GM21723 (cell line): ENCODE measurements around the gene RSRC1.
"Not testable (repeated sequence)": the region's sequence is repeated elsewhere in the genome, so short reads cannot be mapped to it uniquely, and the experiment has no call there.

Source experiments
- ATAC-seq: cut with Tn5 transposase; IDR thresholded peaks from one replicate; pipeline ENCODE4 v1.9.1; 2021; ENCODE audit warnings: mild to moderate bottlenecking, moderate library complexity; ENCODE audit not compliant: unreplicated experiment

The RSRC1 gene, protein sequence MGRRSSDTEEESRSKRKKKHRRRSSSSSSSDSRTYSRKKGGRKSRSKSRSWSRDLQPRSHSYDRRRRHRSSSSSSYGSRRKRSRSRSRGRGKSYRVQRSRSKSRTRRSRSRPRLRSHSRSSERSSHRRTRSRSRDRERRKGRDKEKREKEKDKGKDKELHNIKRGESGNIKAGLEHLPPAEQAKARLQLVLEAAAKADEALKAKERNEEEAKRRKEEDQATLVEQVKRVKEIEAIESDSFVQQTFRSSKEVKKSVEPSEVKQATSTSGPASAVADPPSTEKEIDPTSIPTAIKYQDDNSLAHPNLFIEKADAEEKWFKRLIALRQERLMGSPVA

DNA sequence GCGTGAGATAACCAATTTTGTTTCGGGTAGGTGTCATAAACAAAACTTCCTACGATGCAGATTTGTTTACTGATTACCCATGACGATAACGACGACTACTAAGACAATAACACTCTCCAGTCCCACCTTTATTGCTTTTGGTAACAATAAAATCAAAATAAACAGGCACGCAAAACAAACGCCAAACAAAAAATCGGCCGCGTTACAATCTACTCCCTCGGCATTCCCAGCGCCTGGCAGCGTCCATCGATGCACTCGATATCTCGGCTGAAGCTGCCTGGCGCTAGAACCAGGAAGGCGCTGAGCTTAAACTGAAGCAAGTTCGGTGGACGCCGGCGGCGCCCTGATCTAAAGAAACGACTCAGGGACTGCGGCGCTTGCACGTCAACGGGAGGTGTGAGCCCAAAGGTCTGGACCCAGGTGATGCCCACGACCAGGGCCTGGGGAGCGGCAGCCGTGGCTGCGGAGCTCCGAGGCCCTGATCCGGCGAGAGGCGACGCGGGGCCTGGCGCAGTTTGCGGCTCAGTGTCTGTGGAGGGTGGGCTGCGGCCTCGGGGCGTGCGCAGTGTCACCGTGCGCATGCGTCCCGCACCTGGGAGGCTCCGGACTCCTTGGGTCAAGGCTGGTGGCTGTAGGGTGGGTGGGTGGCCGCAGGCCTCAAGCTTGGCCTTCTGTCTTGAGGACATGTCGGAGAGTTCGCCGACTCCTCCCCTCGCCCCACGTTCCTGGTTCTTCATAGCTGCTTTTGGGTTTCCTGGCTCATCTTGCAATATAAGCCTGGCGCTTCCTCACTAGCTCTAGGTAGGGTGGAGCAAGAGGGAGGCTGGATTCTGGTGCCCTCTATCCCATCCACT lies at the start of gene RSRC1:
RSRC1 (plus strand) TSS at position 286 of the 854 bp plus-strand sequence. CDS start 12,016 bp downstream, outside the sequence.
- ATAC-seq = peak; percentile 85

DNA sequence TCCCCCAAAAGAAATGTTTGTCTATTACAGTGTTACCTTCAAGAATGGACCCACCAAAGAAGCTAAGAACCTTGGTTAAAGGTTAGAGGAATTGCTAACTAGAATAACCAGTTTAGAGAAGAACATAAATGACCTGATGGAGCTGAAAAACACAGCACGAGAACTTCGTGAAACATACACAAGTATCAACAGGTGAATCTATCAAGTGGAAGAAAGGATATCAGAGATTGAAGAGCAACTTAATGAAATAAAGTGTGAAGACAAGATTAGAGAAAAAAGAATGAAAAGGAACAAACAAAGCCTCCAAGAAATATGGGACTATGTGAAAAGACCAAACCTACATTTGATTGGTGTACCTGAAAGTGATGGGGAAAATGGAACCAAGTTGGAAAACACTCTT lies 44.3 kb upstream of the RSRC1 start:
- ATAC-seq = not testable (repeated sequence)

DNA sequence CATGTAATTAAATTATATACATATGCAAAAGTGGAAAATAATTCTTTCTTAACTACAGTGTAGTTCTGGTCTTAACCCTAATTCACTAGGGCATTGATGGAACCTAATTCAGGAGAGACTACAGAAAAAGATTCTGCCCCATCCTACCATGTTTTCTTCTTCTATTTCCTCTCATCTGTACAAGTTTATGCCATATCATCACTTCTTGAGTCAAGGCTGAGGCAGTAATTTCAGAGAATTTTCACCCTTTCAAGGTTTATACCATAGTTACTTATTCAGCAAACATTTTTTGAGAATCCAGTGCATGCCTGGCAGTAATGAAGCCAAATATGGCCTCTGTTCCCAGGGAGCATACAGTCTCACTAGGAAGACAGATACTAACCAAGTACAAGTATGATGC lies 37.1 kb upstream of the RSRC1 start:
- no peak for ATAC-seq

DNA sequence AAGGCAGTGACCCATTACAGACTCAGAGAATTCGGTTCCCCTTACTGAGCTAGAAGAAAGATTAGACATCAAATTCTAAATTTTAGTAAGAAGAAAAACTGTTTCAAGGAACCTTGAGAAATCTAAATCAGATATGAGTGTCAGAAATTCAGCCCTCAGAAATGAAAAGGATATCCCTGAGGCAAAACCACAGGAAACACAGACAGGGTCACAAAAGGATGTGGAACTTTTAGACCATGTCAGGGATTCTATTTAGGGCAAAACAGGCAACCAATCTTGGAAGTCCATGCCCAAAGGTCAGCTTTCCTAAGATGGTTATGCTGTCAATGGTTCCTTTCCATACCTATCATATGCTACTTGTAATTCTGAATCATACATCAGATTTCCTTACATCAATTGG lies 35.3 kb upstream of the RSRC1 start:
- no peak for ATAC-seq

DNA sequence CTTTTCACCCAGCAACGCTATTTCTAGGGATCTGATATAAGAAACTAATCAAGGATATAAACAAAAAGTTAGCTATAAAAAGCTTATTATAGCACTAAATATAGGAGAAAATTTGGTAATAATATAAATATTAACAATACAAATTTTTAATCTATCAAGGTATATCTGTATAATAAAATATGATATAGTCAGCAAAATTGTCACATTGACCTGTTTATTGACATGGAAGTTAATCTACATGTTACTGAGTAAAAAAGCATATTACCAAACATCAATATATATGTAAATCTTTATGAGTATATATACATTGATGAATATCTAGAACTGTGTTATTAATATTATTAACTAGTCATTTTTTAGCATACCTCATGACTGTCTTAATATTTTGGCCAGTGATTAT lies 30.3 kb upstream of the RSRC1 start:
- no peak for ATAC-seq

DNA sequence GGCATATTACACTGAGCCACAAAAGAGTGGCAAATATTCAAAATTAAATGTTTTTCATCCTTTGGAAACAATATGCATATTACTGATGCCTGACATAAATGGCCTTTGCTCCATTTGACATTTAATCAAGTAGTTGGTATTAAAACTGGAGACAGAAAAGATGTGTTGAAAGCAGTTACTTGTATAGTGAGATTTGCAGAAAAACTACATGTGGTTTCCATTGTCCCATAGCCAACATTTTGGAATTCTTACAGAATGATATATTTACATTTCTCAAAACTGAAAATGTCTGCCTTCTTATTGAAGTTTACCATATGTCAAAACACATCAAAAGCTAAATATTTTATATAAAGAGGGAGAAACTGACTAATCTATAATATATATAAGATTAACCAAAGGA lies 25.2 kb upstream of the RSRC1 start:
- no peak for ATAC-seq

DNA sequence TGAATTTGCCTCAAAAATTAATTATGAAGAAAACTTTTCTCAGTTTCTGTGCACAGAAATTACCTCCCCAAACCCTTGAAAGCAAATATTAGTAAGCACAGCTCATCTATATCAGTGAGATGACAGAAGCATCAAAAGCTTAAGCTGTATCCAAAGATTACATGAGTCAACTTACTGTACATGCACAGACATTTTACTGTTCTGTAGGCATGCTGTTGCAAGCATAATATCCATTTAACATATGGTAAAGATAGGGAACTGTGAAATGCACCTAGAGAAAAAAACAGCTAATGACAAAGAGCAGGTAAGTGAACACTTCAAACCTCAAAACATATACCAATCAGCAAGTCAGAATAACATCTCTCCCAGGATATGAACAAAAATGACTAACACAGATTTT lies 24.5 kb upstream of the RSRC1 start:
- ATAC-seq = no peak

DNA sequence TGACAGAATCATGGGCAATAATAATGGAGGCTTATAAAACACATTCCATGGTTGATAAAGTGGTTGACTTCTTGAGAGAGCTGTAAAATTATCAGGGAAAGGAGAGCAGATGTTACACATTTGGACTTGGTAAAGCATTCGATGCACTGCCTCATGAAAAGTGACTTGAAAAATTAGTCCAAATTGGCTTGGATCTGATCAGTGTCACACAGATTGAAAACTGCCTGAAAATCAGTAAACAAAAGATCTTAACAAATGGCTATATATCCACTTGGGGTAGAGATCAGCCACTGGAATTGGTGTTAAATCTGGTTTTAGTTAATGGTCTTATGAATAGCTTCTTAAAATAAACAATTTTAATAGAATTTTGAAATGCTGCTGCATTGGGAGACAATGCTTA lies 24.0 kb upstream of the RSRC1 start:
- ATAC-seq = no peak

DNA sequence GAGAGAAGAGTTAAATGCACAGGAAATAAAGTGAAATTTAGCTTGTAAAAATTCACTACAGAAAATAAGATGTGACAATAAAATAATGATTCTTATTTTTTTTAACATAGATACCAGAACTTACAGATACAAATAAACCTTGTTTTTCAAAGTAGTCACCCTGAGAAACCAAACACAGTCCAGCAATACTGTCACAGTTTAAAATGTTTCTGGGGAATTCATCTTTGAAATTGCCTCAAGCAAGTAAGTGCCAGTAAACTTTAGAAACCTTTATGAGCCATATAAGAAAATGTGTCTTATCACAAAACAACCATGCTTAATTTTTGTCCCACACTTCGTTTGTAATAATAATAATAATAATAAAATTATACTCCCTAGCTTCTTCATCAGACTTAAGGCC lies 23.5 kb upstream of the RSRC1 start:
- ATAC-seq = no peak

DNA sequence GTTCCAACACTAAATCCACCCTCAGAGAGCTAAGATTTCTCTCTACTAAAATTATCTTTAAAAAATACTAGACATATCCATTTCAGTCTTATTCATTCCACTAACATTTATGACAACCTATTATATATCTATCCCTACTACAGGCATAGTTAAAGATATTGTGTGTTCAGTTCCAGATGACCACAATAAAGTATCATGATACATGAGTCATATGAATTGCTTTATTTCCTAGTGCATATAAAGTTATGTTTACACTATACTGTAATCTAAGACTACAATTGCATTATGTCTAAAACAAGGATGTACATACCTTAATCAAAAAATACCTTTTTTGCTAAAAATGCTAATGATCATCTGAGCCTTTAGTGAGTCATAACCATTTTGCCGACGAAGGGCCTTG lies 23.1 kb upstream of the RSRC1 start:
- no peak for ATAC-seq

DNA sequence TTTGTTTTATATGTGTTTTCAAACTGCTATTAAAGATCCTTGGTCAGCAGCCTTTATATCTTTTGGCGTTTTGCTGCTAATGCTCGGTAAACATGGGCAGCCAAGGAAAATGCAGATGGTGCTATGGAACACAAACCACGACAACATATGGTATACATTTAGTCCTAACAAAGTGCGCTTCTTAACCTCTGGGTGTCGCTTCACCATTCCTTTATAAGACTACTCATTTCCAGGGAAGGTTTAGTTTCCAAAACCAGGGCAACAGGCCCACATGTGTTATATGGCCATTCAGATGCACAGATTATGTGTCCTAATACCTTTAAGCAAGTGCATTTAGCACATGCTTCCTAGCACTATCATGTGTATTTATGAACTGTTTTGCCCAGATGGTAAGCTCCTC lies 18.4 kb upstream of the RSRC1 start:
- no peak for ATAC-seq

DNA sequence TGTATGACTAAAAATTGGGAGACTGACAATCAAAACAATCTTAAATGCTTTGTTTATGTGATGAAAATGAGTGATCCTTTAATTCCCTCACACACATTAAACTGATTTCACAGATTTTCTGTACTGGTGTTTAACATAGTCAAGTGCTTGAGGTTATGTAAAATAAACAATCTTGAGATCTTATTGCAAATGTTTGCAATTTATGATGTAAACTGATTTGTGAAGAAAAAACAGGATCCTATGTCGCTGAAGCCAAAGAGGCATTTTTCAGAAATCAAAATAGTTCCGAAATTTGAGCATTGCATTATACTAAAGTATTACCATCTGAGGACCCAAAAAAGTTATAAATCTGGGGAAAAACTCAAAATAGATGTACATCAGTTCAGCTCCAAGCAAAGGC lies 16.4 kb upstream of the RSRC1 start:
- ATAC-seq = no peak

DNA sequence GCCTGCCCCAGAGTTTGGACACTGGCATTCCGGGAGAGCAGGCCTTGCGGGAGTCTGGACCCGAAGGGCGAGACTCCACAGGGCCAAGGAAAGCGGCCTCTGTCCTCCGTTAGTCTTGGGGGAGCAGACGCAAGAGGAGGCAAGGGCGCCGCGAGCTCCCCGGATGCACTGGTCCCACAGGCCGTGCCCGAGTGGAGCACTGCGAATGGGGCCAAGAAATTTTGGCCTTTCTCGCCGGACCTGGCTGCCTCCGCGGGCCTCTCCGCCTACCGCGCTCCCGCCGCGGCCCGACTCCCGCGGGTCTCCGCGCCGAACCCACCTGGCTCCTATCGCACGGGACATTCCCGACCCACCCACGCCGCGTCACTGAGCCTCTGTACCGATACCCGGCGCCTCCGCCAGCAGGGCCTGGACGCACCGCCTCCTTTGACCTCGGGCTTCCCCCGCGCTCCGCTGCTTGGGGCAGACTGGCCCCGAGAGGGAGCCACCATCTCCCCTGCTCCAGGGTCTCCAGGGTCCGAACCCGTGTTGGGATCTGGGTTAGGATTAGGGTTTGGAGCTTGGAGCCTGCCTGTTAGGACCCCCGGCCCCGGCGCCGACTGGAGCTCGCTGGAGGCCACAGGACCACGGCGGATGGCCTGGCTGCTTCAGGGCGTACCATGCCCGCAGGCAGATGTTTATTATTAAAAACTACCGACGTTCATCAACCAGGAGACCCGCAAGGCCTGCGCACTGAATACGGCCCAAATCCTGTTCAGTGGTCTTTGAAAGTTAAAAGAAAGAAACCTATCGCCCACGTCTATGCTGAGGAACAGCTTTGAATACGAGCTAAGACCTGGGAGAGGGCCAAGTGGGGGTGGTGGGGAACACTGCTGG lies 15.4 kb upstream of the RSRC1 start:
- peak; percentile 36 for ATAC-seq

DNA sequence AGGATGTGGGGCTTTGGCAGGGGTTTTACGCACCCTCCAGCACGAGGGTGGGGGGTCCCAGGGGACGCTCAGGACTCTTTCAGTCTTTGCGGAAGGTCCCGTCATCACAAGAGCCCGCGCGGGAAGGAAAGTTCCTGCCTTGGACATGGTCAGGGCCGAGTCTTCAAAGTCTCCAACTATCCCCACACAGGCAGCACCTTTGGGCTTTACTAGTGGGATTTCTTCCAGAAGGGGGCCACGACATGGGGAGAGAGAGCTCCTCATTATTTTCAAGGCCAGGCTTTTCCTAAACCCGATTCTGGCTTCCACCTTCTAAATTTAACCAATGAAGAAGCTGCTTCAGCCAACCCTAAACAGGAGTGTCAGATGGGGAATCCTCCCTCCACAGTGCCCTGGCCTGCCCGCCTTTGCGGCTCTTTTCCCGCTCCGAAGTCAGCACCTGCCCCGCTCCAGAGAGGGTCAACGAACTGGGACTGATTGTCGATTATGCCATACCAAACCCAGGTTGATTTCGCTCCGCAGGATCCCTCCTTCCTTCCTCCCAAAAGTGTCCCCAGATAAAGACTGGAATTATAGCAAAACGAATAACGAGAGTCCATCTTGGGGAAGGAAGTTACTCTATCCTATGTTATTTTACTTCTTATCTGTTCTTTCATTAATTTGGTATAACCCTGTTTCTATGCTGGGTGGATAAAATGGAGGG lies 14.6 kb upstream of the RSRC1 start:
- ATAC-seq = no peak

DNA sequence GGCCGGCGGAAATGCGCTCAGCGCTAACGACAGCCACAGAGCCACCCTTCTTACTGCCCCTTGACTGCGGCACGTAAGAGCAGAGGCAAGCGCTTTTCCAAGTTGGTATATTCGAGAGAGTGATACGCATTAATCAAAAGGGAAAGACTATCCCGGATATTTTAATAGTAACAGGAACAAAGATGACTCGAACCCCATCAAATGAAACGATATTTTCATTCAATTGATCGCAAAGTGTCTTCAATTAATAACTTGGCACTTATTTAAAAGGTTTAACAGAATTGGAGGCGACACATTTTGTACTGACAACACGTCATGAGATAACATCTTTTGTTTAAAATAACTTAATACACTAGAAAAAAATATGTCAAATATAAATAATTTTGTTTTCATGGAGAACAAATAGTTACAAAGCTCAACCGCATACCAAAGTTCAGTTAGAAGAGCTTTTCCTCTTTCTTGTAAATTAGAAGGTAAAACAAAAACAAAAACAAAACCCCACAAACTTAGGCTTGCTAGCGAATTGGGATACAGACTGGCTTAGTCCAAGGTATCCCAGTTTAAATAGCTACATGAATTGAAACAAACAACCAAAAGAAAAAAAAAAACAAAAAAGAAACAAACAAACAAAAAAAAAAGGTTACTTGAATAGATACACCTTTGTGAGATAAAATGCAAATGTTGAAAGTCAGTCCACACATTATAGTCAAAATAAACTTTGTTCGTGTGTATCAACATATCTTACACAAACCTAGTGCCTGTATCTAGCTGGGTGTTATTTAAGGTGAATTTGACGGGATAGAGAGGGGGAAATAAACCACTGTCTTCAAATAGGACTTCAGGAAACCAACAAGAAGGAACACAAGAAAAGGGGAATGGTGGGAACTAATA lies 13.8 kb upstream of the RSRC1 start:
- ATAC-seq = no peak

DNA sequence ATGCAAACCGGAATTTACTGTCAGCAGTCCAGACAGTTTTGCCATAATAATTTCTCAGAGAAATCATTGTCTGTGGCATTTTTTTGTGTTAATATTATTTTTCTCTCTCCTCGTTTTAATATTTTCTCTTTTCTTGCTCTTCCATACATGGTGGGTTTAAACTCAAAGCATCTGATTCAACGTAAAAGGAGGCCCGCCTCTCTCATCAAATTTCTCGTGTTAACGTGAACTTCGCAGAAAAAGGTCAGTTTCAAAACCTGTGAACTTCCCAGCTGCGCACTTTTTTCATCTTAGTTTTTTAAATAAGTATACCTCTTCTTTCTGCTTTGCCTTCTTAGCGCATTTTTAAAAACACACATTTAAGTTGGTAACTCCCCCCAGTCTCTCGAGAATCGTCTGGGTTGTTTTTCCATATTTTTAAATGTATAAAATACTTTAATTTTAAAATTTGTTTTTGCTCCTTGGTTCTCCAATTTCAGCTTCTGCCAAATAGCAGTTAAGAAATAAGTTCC lies 12.8 kb upstream of the RSRC1 start:
- no peak for ATAC-seq

DNA sequence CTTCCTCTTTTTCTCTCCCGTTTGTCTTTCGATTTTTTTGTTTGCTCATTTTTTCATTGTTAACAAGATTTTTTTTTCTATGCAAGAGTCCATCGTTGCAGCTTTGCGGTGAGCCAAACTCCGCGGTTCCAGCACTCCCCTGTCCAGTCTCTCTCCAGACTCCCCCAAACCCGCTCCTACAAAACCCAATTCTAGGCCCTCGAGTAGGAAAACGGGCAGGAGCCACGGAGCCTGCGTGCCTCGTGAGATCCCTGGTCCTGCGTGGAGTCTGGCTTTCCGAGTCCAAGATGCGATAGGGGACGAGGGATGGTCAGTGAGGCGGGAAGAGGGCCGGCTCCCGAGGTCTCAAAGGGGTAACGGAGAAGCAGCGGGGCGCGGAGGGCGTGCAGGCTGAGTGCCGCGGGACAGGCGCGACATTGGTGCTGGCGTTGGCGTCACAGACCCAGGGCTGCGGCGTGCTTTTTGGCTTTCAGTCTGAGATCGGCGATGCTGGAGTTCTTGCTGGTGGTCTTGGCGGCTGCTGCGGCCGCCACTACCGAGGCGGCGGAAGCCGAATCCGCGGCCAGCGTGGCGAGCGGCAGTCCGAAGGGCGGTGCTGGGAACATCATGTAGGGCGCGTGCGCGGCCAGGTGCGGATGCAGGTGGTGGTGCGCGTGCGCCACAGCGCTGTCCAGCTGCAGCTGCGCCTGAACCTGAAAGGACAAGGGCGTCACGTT lies 12.1 kb upstream of the RSRC1 start:
- ATAC-seq = peak; percentile 93

DNA sequence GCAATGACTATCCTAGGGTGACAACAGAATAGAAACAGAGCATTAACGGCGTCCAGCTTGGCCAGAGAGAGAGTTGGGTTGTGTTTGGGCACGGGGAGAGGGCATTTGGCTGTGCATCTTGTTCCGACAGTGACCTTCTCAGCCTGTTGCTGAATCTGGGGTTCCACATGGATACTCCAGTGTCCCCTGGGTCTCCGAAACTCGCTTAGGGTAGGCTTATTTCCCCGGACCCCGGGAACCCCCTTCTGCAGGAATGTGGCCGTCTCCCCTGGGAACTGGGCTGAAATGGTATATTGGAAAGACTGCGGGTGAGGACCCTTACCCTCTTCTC lies 11.6 kb upstream of the RSRC1 start:
- no peak for ATAC-seq

DNA sequence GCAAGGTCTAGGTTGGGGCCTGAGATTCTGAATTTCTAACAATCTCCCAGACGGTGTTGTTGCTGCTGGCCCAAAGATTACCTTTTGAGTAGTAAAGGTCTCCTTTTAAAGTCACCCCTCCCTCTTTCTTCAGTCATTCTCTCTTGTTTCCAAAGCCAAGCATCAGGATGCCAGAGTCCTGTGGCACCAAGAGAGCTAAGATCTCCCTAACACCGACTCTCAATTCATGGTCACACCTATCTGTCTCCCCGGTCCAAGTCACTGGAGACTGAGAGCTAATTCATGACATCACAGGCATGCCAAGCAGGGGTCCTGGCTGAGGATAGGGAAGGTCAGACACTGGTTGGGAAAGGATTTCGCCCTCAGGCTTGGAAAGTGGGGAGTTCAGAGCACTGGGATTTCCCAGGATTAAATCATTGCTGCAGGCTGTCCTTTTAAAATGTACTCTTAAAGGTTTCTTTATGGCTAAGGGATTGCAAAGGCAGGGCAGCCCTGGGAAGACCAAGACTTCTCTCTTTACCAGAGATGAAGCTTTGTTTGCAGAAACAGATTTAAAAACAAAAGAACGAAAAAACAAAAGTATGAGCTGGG lies 11.0 kb upstream of the RSRC1 start:
- ATAC-seq = no peak
